H9 (cell line): ENCODE data around the gene ATG7. TPM values are rescaled to one million over a fixed set of nuclear protein-coding genes. Genes with fewer than 3 reads are reported as not detected.
A peak's percentile ranks its signal among the peaks of the same experiment; 100 is the strongest.

Experiments
- DNase-seq: peaks from one replicate; pipeline ENCODE4 v3.0.0-alpha.2; 2017
- H2AFZ ChIP-seq: one replicate; pipeline ENCODE4 v1.6.1; 2013; ENCODE audit warnings: mild to moderate bottlenecking, low read length, control low read depth, moderate library complexity
- H2AK5ac ChIP-seq: 2 replicates; pipeline ENCODE4 v1.6.1; 2013; ENCODE audit warnings: low read length, control low read depth, mixed read lengths; ENCODE audit not compliant: insufficient read length
- H2BK120ac ChIP-seq: one replicate; pipeline ENCODE4 v1.6.1; 2013; ENCODE audit warnings: low read depth, mild to moderate bottlenecking, low read length, control low read depth, inconsistent platforms; ENCODE audit not compliant: poor library complexity, severe bottlenecking
- H2BK12ac ChIP-seq: 2 replicates; pipeline ENCODE4 v1.6.1; 2013; ENCODE audit warnings: low read length, control low read depth, mixed read lengths, low read depth; ENCODE audit not compliant: insufficient read length
- H2BK15ac ChIP-seq: 2 replicates; pipeline ENCODE4 v1.6.1; 2013; ENCODE audit warnings: low read depth, low read length, control low read depth
- H2BK20ac ChIP-seq: one replicate; pipeline ENCODE4 v1.6.1; 2013; ENCODE audit warnings: low read depth, mild to moderate bottlenecking, low read length, control low read depth, inconsistent platforms; ENCODE audit not compliant: poor library complexity, severe bottlenecking
- H2BK5ac ChIP-seq: 2 replicates; pipeline ENCODE4 v1.6.1; 2013; ENCODE audit warnings: low read length, control low read depth, mixed read lengths; ENCODE audit not compliant: insufficient read length
- H3K14ac ChIP-seq: 2 replicates; pipeline ENCODE4 v1.6.1; 2013; ENCODE audit warnings: low read length, control low read depth; ENCODE audit not compliant: insufficient read depth
- H3K18ac ChIP-seq: 2 replicates; pipeline ENCODE4 v1.6.1; 2013; ENCODE audit warnings: low read depth, mild to moderate bottlenecking, mixed read lengths, low read length, control low read depth; ENCODE audit not compliant: insufficient read length
- H3K23ac ChIP-seq: 2 replicates; pipeline ENCODE4 v1.6.1; 2013; ENCODE audit warnings: low read length, control low read depth, mixed read lengths, low read depth; ENCODE audit not compliant: insufficient read length
- H3K23me2 ChIP-seq: 2 replicates; pipeline ENCODE4 v1.6.1; 2013; ENCODE audit warnings: low read depth, mild to moderate bottlenecking, mixed read lengths, low read length, control low read depth; ENCODE audit not compliant: insufficient read length, poor library complexity, severe bottlenecking
- H3K27ac ChIP-seq: 2 replicates; pipeline ENCODE4 v1.5.1; 2013; ENCODE audit warnings: low read length, control low read depth, mixed read lengths, low read depth; ENCODE audit not compliant: insufficient read length
- H3K27me3 ChIP-seq: 2 replicates; pipeline ENCODE4 v1.6.1; 2013; ENCODE audit warnings: low read length, control low read depth, inconsistent platforms; ENCODE audit not compliant: insufficient read depth
- H3K4ac ChIP-seq: 2 replicates; pipeline ENCODE4 v1.6.1; 2013; ENCODE audit warnings: low read depth, mild to moderate bottlenecking, control low read depth, inconsistent platforms, low read length, moderate library complexity
- H3K4me1 ChIP-seq: 2 replicates; pipeline ENCODE4 v1.6.1; 2013; ENCODE audit warnings: low read length, control low read depth, inconsistent platforms; ENCODE audit not compliant: insufficient read depth
- H3K4me2 ChIP-seq: 2 replicates; pipeline ENCODE4 v1.6.1; 2013; ENCODE audit warnings: low read length, control low read depth, mixed read lengths; ENCODE audit not compliant: insufficient read length, insufficient read depth
- H3K56ac ChIP-seq: 2 replicates; pipeline ENCODE4 v1.6.1; 2013; ENCODE audit warnings: low read depth, mild to moderate bottlenecking, mixed read lengths, low read length, control low read depth; ENCODE audit not compliant: insufficient read length
- H3K79me1 ChIP-seq: 2 replicates; pipeline ENCODE4 v1.6.1; 2013; ENCODE audit warnings: low read depth, mild to moderate bottlenecking, moderate library complexity, low read length, control low read depth, inconsistent platforms; ENCODE audit not compliant: insufficient read depth, poor library complexity, severe bottlenecking
- H3K79me2 ChIP-seq: 2 replicates; pipeline ENCODE4 v1.6.1; 2013; ENCODE audit warnings: low read length, control low read depth, inconsistent platforms; ENCODE audit not compliant: insufficient read depth
- H3K9ac ChIP-seq: 2 replicates; pipeline ENCODE4 v1.6.1; 2013; ENCODE audit warnings: low read length, control low read depth, mixed read lengths; ENCODE audit not compliant: insufficient read length; ENCODE audit errors: extremely low read depth
- H3K9me3 ChIP-seq: one replicate; pipeline ENCODE4 v1.6.1; 2013; ENCODE audit warnings: low read depth, low read length, inconsistent platforms; ENCODE audit not compliant: control insufficient read depth
- H3T11ph ChIP-seq: one replicate; pipeline ENCODE4 v1.6.1; 2013; ENCODE audit warnings: mild to moderate bottlenecking, low read length, control low read depth, inconsistent platforms
- H4K20me1 ChIP-seq: one replicate; pipeline ENCODE4 v1.6.1; 2013; ENCODE audit not compliant: control insufficient read depth, insufficient read length, insufficient read depth
- H4K5ac ChIP-seq: 2 replicates; pipeline ENCODE4 v1.6.1; 2013; ENCODE audit warnings: low read depth, mild to moderate bottlenecking, mixed read lengths, low read length, control low read depth; ENCODE audit not compliant: insufficient read length
- H4K8ac ChIP-seq: replicated peaks from 2 replicates; pipeline ENCODE4 v1.6.1; 2013; ENCODE audit warnings: low read length, control low read depth, mixed read lengths, low read depth; ENCODE audit not compliant: insufficient read length
- H4K91ac ChIP-seq: 2 replicates; pipeline ENCODE4 v1.6.1; 2013; ENCODE audit warnings: low read depth, mild to moderate bottlenecking, moderate library complexity, mixed read lengths, low read length, control low read depth; ENCODE audit not compliant: insufficient read length
- H3K27ac Mint-ChIP-seq, 3 experiments: 2 replicates in 2 of 3; 3 replicates in 1 of 3; pipeline ENCODE4 v1.8.0; 2020 to 2021; ENCODE audit warnings: mixed read lengths in 3 of 3, mild to moderate bottlenecking in 1 of 3, moderate library complexity in 1 of 3
- H3K27me3 Mint-ChIP-seq: 2 replicates; pipeline ENCODE4 v1.8.0; 2021; ENCODE audit warnings: low read depth, mild to moderate bottlenecking, moderate library complexity, mixed read lengths
- H3K36me3 Mint-ChIP-seq, 3 experiments: 2 replicates in 2 of 3; 3 replicates in 1 of 3; pipeline ENCODE4 v1.8.0; 2020 to 2021; ENCODE audit warnings: low read depth in 3 of 3, mixed read lengths in 3 of 3; ENCODE audit not compliant: insufficient read depth in 1 of 3
- H3K4me1 Mint-ChIP-seq, 2 experiments: 2 replicates each; pipeline ENCODE4 v1.8.0; 2020; ENCODE audit warnings: mixed read lengths in 2 of 2
- H3K4me3 Mint-ChIP-seq, 2 experiments: 2 replicates in 1 of 2; 3 replicates in 1 of 2; pipeline ENCODE4 v1.8.0; 2020 to 2021; ENCODE audit warnings: mild to moderate bottlenecking in 2 of 2, mixed read lengths in 2 of 2, moderate library complexity in 1 of 2
- H3K9me3 Mint-ChIP-seq, 2 experiments: 2 replicates in 1 of 2; 3 replicates in 1 of 2; pipeline ENCODE4 v1.8.0; 2020; ENCODE audit warnings: mild to moderate bottlenecking in 2 of 2, mixed read lengths in 2 of 2, moderate library complexity in 1 of 2
- CTCF ChIP-seq: fragments of 200-600 bp; sonication (generic); conservative IDR thresholded peaks from 3 replicates; pipeline ENCODE4 v1.8.0; 2021; ENCODE audit warnings: antibody characterized with exemption, mild to moderate bottlenecking
- WGBS: extraction: QIAGEN DNeasy Blood & Tissue Kit; methylation state at CpG from one replicate; pipeline ENCODE4 v1.1.7; 2013; ENCODE audit warnings: missing lambda C conversion rate, low lambda C conversion rate, mixed read lengths; ENCODE audit not compliant: insufficient read length; ENCODE audit errors: extremely low coverage; 5-methylcytosine and 5-hydroxymethylcytosine counted together
- total RNA-seq: library from RNA; stranded (reverse); gene quantifications from 2 replicates; pipeline ENCODE4 v1.2.1, GENCODE V29; 2021

The ATG7 gene
- total RNA-seq, 1 experiment from 2014 or later, result 17.9 TPM

- no peak overlapping the region for H3T11ph ChIP-seq
- H3K27ac Mint-ChIP-seq, result peak overlapping the region in 2 of 3 experiments; percentile 32 to 54; a peak in 2 of 7 replicates
- peaks cover 3% of the 10 kb centered on the region for H3K79me1 ChIP-seq
- H2BK5ac ChIP-seq, result no peak overlapping the region
- H3K14ac ChIP-seq, result no peak overlapping the region; the same call in 1 of the 2 replicates
- no peak overlapping the region for H2BK12ac ChIP-seq
- H3K27me3 ChIP-seq, result no peaks in the 10 kb centered on the region
- no peak overlapping the region for H2BK20ac ChIP-seq
- peaks cover 2 to 8% of the 10 kb centered on the region in 2 experiments; a peak in 3 of 4 replicates for H3K4me1 Mint-ChIP-seq
- no peak overlapping the region for H3K27ac ChIP-seq
- no peaks in the 10 kb centered on the region for H3K9me3 ChIP-seq
- H2AFZ ChIP-seq, result no peak overlapping the region
- no peak overlapping the region for H4K8ac ChIP-seq
- TF ChIP-seq CTCF, result no peak
- H2BK15ac ChIP-seq, result no peak overlapping the region
- no peak overlapping the region for H3K4me2 ChIP-seq
- H3K56ac ChIP-seq, result no peak overlapping the region
- no peak overlapping the region for H3K18ac ChIP-seq
- no peak overlapping the region for H4K91ac ChIP-seq
- no peaks in the 10 kb centered on the region for H3K79me2 ChIP-seq
- no peak overlapping the region for H3K4ac ChIP-seq
- H3K23ac ChIP-seq, result no peak overlapping the region
- no peaks in the 10 kb centered on the region for H4K20me1 ChIP-seq
- H3K9me3 Mint-ChIP-seq, result peaks cover 0 to 2% of the 10 kb centered on the region in 2 experiments; a peak in 2 of 5 replicates
- peaks cover 4 to 42% (median 40%) of the 10 kb centered on the region in 3 experiments; a peak in 6 of 7 replicates for H3K36me3 Mint-ChIP-seq
- H3K27me3 Mint-ChIP-seq, result no peaks in the 10 kb centered on the region
- no peaks in the 10 kb centered on the region for H3K4me1 ChIP-seq
- no CpG with 5 or more reads among the region's 13 CpGs for WGBS
- H3K9ac ChIP-seq, result no peak overlapping the region
- H2AK5ac ChIP-seq, result no peak overlapping the region
- no peak overlapping the region for H2BK120ac ChIP-seq
- no peak overlapping the region for H3K4me3 Mint-ChIP-seq
- DNase-seq, result no peak
- H3K23me2 ChIP-seq, result no peaks in the 10 kb centered on the region
- H4K5ac ChIP-seq, result no peak overlapping the region
These were observed 283.1 kb downstream of the ATG7 start for GRCh38 chr3:11555211-11555782.
